DOHH2 (cell line): ENCODE measurements around the gene WDR27.

Experiments used
- H3F3A ChIP-seq: fragments of 200-600 bp; sonication (generic), shearing (Covaris generic); 2 replicates; pipeline ENCODE4 v1.6.0; 2016; ENCODE audit warnings: antibody characterized with exemption, mild to moderate bottlenecking; ENCODE audit not compliant: control insufficient read depth, insufficient read depth
- H3K27ac ChIP-seq: fragments of 200-600 bp; sonication (generic); 2 replicates; pipeline ENCODE4 v1.5.1; 2014; ENCODE audit warnings: low read depth, mild to moderate bottlenecking, low read length, moderate library complexity
- H3K27me3 ChIP-seq: fragments of 200-600 bp; sonication (generic); 2 replicates; pipeline ENCODE4 v1.6.1; 2014; ENCODE audit warnings: mild to moderate bottlenecking, low read length, mixed read lengths; ENCODE audit not compliant: control insufficient read depth
- H3K36me3 ChIP-seq: fragments of 200-600 bp; sonication (generic); 2 replicates; pipeline ENCODE4 v1.6.1; 2014; ENCODE audit warnings: mild to moderate bottlenecking, low read length, moderate library complexity, mixed read lengths; ENCODE audit not compliant: control insufficient read depth
- H3K4me1 ChIP-seq: fragments of 200-600 bp; sonication (generic); 2 replicates; pipeline ENCODE4 v1.6.1; 2014; ENCODE audit warnings: mild to moderate bottlenecking, low read length, mixed read lengths; ENCODE audit not compliant: control insufficient read depth
- H3K4me2 ChIP-seq: fragments of 200-600 bp; sonication (generic); 2 replicates; pipeline ENCODE4 v1.6.0; 2014; ENCODE audit warnings: mild to moderate bottlenecking, low read length, moderate library complexity
- H3K4me3 ChIP-seq: fragments of 200-600 bp; sonication (generic); 2 replicates; pipeline ENCODE4 v1.5.1; 2014; ENCODE audit warnings: mild to moderate bottlenecking, low read length, mixed read lengths
- H3K79me2 ChIP-seq: fragments of 200-600 bp; sonication (generic); 2 replicates; pipeline ENCODE4 v1.6.1; 2014; ENCODE audit warnings: mild to moderate bottlenecking, low read length, mixed read lengths; ENCODE audit not compliant: control insufficient read depth
- H3K9me2 ChIP-seq: fragments of 200-600 bp; sonication (generic); replicated peaks from 2 replicates; pipeline ENCODE4 v1.6.1; 2014; ENCODE audit warnings: mild to moderate bottlenecking, low read length, mixed read lengths; ENCODE audit not compliant: control insufficient read depth
- H3K9me3 ChIP-seq: fragments of 200-600 bp; sonication (generic); 2 replicates; pipeline ENCODE4 v1.6.1; 2014; ENCODE audit warnings: antibody characterized with exemption, low read length, mixed read lengths; ENCODE audit not compliant: control insufficient read depth, insufficient read depth
- H4K20me1 ChIP-seq: fragments of 200-600 bp; sonication (generic); 2 replicates; pipeline ENCODE4 v1.6.0; 2014; ENCODE audit warnings: low read depth, mild to moderate bottlenecking, antibody characterized with exemption, low read length, moderate library complexity; ENCODE audit not compliant: control insufficient read depth, insufficient read depth
- EZH2phosphoT487 ChIP-seq: fragments of 200-600 bp; sonication (generic); IDR thresholded peaks from 2 replicates; pipeline ENCODE4 v1.6.1; 2017; ENCODE audit warnings: borderline replicate concordance, mild to moderate bottlenecking, antibody characterized with exemption, low read length, moderate library complexity, mixed read lengths
- TF ChIP-seq, protein P1 (sequence below): fragments of 200-600 bp; sonication (generic); IDR thresholded peaks from one replicate; pipeline ENCODE4 v1.5.1; 2014; ENCODE audit warnings: antibody characterized with exemption, mild to moderate bottlenecking, low read depth, low read length; ENCODE audit not compliant: poor library complexity, severe bottlenecking

WDR27 gene

GRCh38 chr6:169660751-169661390, 41.0 kb downstream of the WDR27 start:
- H3K9me3 ChIP-seq, result no peaks in the 10 kb centered on the region
- H3K4me2 ChIP-seq, result no peak overlapping the region
- no peak overlapping the region for H3K4me3 ChIP-seq
- H3K79me2 ChIP-seq, result no peaks in the 10 kb centered on the region
- no peaks in the 10 kb centered on the region for H3K27me3 ChIP-seq
- H3K9me2 ChIP-seq, result no peaks in the 10 kb centered on the region
- TF ChIP-seq, protein P1, sequence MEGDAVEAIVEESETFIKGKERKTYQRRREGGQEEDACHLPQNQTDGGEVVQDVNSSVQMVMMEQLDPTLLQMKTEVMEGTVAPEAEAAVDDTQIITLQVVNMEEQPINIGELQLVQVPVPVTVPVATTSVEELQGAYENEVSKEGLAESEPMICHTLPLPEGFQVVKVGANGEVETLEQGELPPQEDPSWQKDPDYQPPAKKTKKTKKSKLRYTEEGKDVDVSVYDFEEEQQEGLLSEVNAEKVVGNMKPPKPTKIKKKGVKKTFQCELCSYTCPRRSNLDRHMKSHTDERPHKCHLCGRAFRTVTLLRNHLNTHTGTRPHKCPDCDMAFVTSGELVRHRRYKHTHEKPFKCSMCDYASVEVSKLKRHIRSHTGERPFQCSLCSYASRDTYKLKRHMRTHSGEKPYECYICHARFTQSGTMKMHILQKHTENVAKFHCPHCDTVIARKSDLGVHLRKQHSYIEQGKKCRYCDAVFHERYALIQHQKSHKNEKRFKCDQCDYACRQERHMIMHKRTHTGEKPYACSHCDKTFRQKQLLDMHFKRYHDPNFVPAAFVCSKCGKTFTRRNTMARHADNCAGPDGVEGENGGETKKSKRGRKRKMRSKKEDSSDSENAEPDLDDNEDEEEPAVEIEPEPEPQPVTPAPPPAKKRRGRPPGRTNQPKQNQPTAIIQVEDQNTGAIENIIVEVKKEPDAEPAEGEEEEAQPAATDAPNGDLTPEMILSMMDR, result no peak
- TF ChIP-seq EZH2phosphoT487, result no peak
- no peaks in the 10 kb centered on the region for H4K20me1 ChIP-seq
- H3K27ac ChIP-seq, result no peak overlapping the region
- peaks cover 58% of the 10 kb centered on the region for H3K36me3 ChIP-seq
- H3F3A ChIP-seq, result no peaks in the 10 kb centered on the region
- peaks cover 4% of the 10 kb centered on the region; the same call in 1 of the 2 replicates for H3K4me1 ChIP-seq

- H3K9me2 ChIP-seq, result no peaks in the 10 kb centered on the region
- no peak overlapping the region for H3K4me2 ChIP-seq
- peaks cover 50% of the 10 kb centered on the region for H3K36me3 ChIP-seq
- H3K27me3 ChIP-seq, result no peaks in the 10 kb centered on the region
- H3K4me3 ChIP-seq, result no peak overlapping the region
- no peak overlapping the region for H3K27ac ChIP-seq
- H3K79me2 ChIP-seq, result no peaks in the 10 kb centered on the region
- no peaks in the 10 kb centered on the region for H3F3A ChIP-seq
- H3K9me3 ChIP-seq, result no peaks in the 10 kb centered on the region
- no peaks in the 10 kb centered on the region for H4K20me1 ChIP-seq
- no peak for TF ChIP-seq EZH2phosphoT487
- TF ChIP-seq, protein P1, result no peak
- peaks cover 10% of the 10 kb centered on the region; the same call in 1 of the 2 replicates for H3K4me1 ChIP-seq
These were observed 41.8 kb downstream of the WDR27 start for GRCh38 chr6:169659820-169660610.

- Histone ChIP-seq H3K4me3 (no peak overlapping the region), H3K27ac (no peak overlapping the region), H3K36me3 (peaks cover 39% of the 10 kb centered on the region; the same call in 1 of the 2 replicates), H4K20me1 (no peaks in the 10 kb centered on the region), H3K4me1 (peaks cover 10% of the 10 kb centered on the region; the same call in 1 of the 2 replicates), H3K4me2 (no peak overlapping the region), H3K9me2 (no peaks in the 10 kb centered on the region), H3K9me3 (no peaks in the 10 kb centered on the region), H3F3A (no peaks in the 10 kb centered on the region), H3K27me3 (no peaks in the 10 kb centered on the region), H3K79me2 (no peaks in the 10 kb centered on the region)
- TF ChIP-seq EZH2phosphoT487, result no peak
- TF ChIP-seq, protein P1, result no peak
These were observed 44.6 kb downstream of the WDR27 start for GRCh38 chr6:169657284-169657610.
